ENCODE measurements around the gene CHAF1A.
A peak's percentile ranks its signal among the peaks of the same experiment; 100 is the strongest.

CHAF1A gene

DNA sequence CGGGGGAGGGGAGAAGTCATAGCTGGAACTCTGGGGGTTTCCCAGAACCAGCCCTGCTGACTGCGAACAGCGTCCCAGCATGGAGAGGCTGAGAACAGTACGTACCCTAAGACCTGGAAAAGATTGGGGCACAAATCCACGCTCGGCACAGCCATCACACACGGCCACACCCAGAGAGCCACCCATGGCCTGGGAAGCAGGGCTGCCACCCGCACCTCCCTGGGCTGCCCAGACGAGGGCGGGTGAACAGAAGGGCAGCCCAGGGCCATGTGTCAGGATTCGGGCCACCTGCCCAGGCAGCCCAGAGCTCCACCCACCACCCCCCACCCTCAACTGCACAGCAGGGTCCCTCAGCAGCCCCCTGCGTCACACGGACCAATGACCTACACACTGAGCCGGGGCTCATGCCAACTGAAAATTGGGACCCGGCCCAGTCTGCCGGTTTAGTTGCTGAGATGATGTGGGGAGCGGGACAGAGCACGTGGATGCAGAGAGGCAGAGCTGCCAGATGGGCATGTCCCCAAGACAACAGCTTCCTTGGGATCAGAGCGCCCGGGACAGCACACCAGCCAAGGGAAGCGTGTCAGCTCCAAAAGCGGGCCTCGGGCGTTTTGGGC is 46.7 kb downstream of the CHAF1A start:
- Histone ChIP-seq H3K4me1 (ENCODE audit: insufficient read depth, low read length) (peaks cover 3% of the 10 kb centered on the region), H3K36me3 (ENCODE audit: insufficient read depth, low read length) (peaks cover 77% of the 10 kb centered on the region), H3K4me3 (ENCODE audit: low read depth in 1 of 2, low read length in 2 of 2) (no peak overlapping the region), H3K27ac (ENCODE audit: low read depth, low read length) (peak overlapping the region; percentile 1), H3K9ac (ENCODE audit: low read length) (no peak overlapping the region), H3K9me3 (ENCODE audit: low read length) (no peaks in the 10 kb centered on the region), H3K27me3 (ENCODE audit: control insufficient read depth in 1 of 2, insufficient read depth in 2 of 2, low read length in 2 of 2) (no peaks in the 10 kb centered on the region)

DNA sequence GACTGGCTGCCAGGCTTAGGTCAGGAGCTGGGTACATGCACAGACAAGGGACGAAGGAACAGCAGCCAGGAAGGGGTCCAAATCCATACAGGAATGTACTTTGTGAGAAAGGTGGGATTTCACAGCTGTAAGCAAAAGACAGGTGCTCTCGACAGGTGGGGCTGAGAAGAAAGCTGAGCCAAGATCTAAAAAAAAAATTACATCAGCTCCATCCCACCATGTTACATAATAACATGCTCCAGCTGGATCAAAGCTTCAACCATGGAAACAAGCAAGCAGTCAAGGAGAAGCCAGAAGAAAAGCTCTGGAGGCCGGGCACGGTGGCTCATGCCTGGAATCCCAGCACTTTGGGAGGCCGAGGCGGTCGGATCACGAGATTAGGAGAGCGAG is 47.2 kb downstream of the CHAF1A start:
- Histone ChIP-seq H3K27me3 (ENCODE audit: control insufficient read depth in 1 of 2, insufficient read depth in 2 of 2, low read length in 2 of 2) (no peaks in the 10 kb centered on the region), H3K36me3 (ENCODE audit: insufficient read depth, low read length) (peaks cover 77% of the 10 kb centered on the region), H3K9me3 (ENCODE audit: low read length) (no peaks in the 10 kb centered on the region), H3K4me3 (ENCODE audit: low read depth in 1 of 2, low read length in 2 of 2) (no peak overlapping the region), H3K27ac (ENCODE audit: low read depth, low read length) (no peak overlapping the region), H3K9ac (ENCODE audit: low read length) (no peak overlapping the region), H3K4me1 (ENCODE audit: insufficient read depth, low read length) (peaks cover 8% of the 10 kb centered on the region)

DNA sequence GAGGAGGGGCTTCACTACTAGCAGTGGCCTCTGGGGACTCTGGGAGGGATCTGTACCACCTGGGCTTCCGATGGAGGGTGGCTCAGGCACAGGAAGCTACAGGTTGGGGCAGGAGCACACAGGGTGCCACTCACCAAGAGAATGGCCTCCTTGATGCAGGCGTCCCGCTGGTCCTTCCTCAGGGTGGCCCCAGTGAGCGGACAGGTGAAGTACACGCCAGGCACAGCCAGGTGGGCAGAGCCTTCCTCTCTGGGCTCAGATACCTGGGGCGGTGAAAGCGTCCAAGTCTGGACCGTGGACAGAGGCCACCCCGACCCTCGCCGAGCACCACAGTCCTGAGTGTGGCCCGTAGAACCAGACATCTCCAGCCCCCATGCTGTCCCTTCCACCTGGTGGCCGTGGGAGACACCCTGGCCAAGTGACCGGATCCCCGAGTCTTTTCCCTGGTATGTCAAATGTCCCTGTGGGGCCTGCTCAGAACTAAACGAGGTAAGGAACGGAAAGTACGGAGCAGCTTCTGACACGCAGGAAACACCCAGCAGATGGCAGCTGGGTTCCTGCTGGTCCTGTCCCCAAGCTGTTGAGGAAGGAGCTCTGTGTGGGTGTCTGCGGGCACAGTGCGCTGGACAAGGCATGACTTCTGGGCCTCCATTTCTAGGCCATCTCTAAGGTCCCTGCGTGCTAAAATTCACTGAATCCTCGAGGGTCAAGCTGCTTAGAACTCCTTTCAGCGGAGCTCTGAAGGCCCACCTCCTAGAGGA is 50.0 kb downstream of the CHAF1A start:
- peaks cover 55% of the 10 kb centered on the region for H3K36me3 ChIP-seq (ENCODE audit: insufficient read depth, low read length)
- no peaks in the 10 kb centered on the region for H3K9me3 ChIP-seq (ENCODE audit: low read length)
- no peak overlapping the region for H3K27ac ChIP-seq (ENCODE audit: low read depth, low read length)
- no peak overlapping the region for H3K4me3 ChIP-seq (ENCODE audit: low read depth in 1 of 2, low read length in 2 of 2)
- no peaks in the 10 kb centered on the region for H3K27me3 ChIP-seq (ENCODE audit: control insufficient read depth in 1 of 2, insufficient read depth in 2 of 2, low read length in 2 of 2)
- H3K4me1 ChIP-seq (ENCODE audit: insufficient read depth, low read length): peaks cover 31% of the 10 kb centered on the region
- H3K9ac ChIP-seq (ENCODE audit: low read length): no peak overlapping the region

DNA sequence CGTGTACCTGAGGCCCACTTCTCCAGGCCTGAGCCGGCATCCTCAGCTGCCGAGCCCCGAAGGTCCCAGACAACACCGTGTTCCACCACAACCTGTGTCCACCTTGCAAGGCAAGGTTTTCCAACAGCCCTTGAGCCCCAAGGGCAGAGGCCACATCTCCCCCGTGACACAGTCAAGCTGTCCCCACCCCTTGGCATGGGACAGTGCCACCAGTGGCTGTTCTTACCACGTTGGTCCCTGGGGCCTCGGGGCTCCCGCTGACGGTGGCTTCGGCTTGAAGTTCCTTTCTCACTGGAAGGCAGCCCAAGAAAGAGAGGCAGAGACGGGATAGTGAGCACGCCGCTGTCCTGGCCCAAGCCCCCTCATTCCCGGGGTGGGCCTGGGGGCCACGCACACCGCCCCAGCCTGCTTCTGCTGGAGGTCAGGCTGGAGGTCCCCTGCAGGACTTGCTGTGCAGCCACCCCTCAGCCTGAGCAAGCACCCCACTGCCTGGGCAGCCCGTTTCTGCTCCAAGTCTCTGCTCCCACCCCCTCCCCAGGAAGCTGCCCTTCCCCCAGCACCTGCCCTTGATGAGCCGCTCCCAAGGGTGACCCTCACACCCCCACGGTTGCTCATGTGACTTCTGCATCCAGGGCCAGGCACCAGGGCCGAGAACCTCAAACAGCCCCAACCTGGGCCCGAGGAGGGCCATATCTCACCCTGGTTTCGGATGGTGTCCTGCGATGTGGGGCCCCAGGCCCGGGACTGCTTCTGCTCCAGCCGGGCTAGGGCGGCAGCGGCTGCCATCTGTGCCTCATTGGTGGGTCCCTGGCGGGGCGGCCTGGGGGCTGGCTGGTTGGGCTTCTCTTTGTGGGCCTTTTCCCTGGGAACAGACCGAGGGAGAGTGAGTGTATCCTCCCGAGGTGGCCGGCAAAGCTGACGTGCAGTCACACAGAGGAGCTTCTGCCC is 51.1 kb downstream of the CHAF1A start:
- peaks cover 44% of the 10 kb centered on the region for H3K36me3 ChIP-seq (ENCODE audit: insufficient read depth, low read length)
- H3K27ac ChIP-seq (ENCODE audit: low read depth, low read length): no peak overlapping the region
- H3K4me3 ChIP-seq (ENCODE audit: low read depth in 1 of 2, low read length in 2 of 2): no peak overlapping the region

DNA sequence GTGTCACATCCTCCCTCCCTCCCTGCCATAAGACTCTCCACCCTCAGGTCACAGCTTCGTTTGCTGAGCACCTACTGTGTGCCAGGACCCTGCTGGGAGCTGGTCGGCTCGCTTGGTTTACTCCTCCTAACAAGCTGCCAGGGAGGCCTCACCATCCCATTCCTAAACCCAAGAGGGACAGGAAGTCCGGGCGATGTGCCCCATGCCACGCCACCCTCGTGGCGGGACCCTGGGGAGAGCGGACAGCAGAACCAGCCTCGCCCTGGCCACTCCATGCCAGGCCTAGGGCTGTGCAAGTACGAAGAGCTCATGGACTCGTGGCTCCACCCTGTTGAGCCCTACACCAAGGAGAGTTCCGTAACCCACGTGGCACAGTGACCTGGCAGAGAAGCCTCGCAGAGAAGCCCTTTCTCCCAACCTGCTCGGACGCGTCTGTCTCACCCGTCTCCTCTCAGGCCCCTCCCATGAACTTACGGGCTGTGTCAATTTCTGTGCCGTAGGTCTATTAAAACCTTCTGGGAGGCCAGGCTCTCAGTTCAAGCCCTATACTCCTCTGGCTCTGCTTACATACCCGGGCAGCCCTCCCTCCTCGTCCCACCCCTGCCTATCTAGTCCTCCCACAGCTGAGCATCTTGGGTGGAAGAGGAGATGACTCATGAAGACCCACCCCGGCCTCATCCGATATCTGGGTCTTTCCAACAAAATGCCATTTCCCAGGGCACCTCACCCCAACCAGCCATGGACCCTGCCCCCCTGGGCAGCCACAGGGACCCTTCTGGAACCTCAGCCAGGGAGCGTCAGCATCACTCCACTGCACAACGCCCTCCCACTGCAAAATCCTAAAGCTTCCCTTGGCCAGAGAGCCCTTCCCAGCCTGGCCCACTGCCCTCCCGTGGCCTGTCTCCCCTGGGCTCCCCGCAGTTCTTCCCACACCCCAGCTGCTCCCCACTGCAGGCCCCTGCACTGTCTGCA is 52.6 kb downstream of the CHAF1A start:
- H3K36me3 ChIP-seq (ENCODE audit: insufficient read depth, low read length): peaks cover 32% of the 10 kb centered on the region
- H3K27ac ChIP-seq (ENCODE audit: low read depth, low read length): peak overlapping the region; percentile 73
- H3K4me1 ChIP-seq (ENCODE audit: insufficient read depth, low read length): peaks cover 28% of the 10 kb centered on the region
- peak overlapping the region in 1 of 2 donors; percentile 75 for H3K4me3 ChIP-seq (ENCODE audit: low read depth in 1 of 2, low read length in 2 of 2)
- no peak overlapping the region for H3K9ac ChIP-seq (ENCODE audit: low read length)
- no peaks in the 10 kb centered on the region for H3K27me3 ChIP-seq (ENCODE audit: control insufficient read depth in 1 of 2, insufficient read depth in 2 of 2, low read length in 2 of 2)
- H3K9me3 ChIP-seq (ENCODE audit: low read length): no peaks in the 10 kb centered on the region

More for the DNA sequence above, 51.1 kb downstream of the CHAF1A start:
- no peaks in the 10 kb centered on the region for H3K27me3 ChIP-seq (ENCODE audit: control insufficient read depth in 1 of 2, insufficient read depth in 2 of 2, low read length in 2 of 2)
- peaks cover 31% of the 10 kb centered on the region for H3K4me1 ChIP-seq (ENCODE audit: insufficient read depth, low read length)
- H3K9me3 ChIP-seq (ENCODE audit: low read length): no peaks in the 10 kb centered on the region
- no peak overlapping the region for H3K9ac ChIP-seq (ENCODE audit: low read length)

DNA sequence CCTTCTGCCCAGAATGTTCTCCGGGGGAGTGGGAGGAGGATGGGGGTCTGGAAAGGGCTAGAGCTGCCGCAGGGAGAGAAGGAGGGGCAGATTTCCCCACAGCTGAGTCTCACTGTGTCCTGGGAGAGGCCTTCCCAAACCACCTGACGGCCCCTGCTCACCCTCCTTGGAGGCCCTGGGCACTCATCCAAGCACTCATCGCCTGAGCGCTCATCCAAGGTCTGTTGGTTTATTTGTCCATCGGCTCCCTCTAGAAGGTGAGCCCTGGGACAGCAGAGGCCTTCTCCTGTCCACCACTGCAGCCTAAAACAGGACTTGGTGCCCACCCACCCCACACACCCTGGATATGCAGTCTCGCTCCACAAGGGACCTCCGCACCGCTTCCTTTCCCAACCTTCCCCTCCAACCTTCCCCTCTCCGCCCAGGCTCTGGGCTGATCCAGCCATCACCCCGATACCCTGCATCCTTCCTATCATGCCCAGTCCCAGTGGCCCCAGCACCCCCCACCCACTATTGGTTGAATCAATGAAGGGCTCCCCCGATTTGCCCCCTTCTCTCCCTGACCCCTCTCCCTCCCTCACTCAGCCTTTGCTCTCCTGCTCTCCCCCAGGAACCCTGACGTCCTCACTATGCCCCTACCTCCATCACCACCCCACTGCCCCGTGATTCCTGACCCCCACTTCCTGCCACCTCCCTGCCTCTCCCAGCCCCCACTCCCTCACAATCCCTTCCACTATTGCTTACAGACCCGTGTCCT is 53.5 kb downstream of the CHAF1A start:
- Histone ChIP-seq H3K9me3 (ENCODE audit: low read length) (no peaks in the 10 kb centered on the region), H3K9ac (ENCODE audit: low read length) (peak overlapping the region; percentile 61), H3K27me3 (ENCODE audit: control insufficient read depth in 1 of 2, insufficient read depth in 2 of 2, low read length in 2 of 2) (no peaks in the 10 kb centered on the region), H3K27ac (ENCODE audit: low read depth, low read length) (peak overlapping the region; percentile 73), H3K36me3 (ENCODE audit: insufficient read depth, low read length) (peaks cover 29% of the 10 kb centered on the region), H3K4me3 (ENCODE audit: low read depth in 1 of 2, low read length in 2 of 2) (peak overlapping the region in 1 of 2 donors; percentile 75), H3K4me1 (ENCODE audit: insufficient read depth, low read length) (peaks cover 28% of the 10 kb centered on the region)

DNA sequence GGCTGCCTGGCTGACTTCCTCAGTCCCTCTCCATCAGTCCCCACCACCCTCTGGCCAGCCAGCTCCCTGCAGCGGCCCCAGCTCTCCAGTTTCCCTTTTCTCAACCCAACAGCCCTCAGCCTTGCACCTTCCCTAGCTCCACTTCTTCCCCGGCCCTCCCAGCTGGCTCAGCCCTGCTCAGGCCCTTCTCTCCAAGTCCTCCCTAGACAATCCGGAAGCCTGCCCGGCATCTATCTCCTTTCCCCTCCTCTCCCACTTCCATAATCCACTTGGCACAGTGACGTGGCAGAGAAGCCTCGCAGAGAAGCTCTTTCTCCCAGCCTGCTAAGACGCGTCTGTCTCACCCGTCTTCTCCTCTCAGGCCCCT is 54.0 kb downstream of the CHAF1A start:
- peak overlapping the region; percentile 61 for H3K9ac ChIP-seq (ENCODE audit: low read length)
- peak overlapping the region; percentile 73 for H3K27ac ChIP-seq (ENCODE audit: low read depth, low read length)
- H3K4me1 ChIP-seq (ENCODE audit: insufficient read depth, low read length): peaks cover 28% of the 10 kb centered on the region
- H3K4me3 ChIP-seq (ENCODE audit: low read depth in 1 of 2, low read length in 2 of 2): peak overlapping the region; percentile 40 to 75
- peaks cover 23% of the 10 kb centered on the region for H3K36me3 ChIP-seq (ENCODE audit: insufficient read depth, low read length)
- no peaks in the 10 kb centered on the region for H3K9me3 ChIP-seq (ENCODE audit: low read length)
- H3K27me3 ChIP-seq (ENCODE audit: control insufficient read depth in 1 of 2, insufficient read depth in 2 of 2, low read length in 2 of 2): no peaks in the 10 kb centered on the region

DNA sequence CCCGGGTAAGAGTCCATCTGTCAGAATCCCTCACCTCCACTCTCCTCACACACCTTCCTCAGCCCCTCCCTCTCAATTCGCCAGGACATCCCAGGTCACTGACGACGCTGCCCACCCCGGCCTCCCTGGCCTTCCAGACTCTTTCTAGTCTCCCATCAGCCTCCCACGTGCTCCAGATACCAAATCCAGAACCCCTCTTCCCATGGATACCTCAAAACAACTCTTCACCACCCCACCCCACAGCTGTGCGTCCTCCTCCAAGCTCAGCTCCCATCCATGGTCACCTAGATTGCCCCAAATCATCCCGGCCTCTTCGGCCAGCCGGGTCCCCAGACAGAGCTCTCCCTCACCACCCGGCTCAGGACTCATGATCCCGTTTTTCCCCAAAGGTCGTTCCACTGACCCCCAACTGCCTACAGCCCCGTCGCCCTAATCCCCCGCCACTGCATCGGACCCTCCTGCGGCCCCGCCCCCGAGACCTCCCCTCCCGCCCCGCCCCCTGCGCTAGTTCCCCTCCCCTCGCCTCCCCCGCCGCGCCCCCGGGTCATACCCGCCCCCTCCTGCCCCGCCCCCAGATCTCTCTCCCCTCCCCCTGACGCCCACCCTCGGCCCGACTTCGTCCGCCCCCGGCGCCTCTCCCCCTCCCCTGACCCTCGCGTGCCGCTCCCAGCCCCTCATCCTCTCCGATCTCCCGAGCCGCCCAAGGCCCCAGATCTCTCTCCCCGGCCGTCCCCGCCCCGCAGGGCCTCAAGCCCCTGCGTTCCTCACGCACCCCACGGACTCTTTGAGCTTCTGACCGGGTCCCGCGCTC is 54.6 kb downstream of the CHAF1A start:
- peak overlapping the region; percentile 73 for H3K27ac ChIP-seq (ENCODE audit: low read depth, low read length)
- peak overlapping the region; percentile 61 for H3K9ac ChIP-seq (ENCODE audit: low read length)
- peaks cover 18% of the 10 kb centered on the region for H3K36me3 ChIP-seq (ENCODE audit: insufficient read depth, low read length)
- peak overlapping the region; percentile 61 to 75 for H3K4me3 ChIP-seq (ENCODE audit: low read depth in 1 of 2, low read length in 2 of 2)
- H3K27me3 ChIP-seq (ENCODE audit: control insufficient read depth in 1 of 2, insufficient read depth in 2 of 2, low read length in 2 of 2): no peaks in the 10 kb centered on the region
- H3K9me3 ChIP-seq (ENCODE audit: low read length): no peaks in the 10 kb centered on the region
- H3K4me1 ChIP-seq (ENCODE audit: insufficient read depth, low read length): peaks cover 28% of the 10 kb centered on the region

DNA sequence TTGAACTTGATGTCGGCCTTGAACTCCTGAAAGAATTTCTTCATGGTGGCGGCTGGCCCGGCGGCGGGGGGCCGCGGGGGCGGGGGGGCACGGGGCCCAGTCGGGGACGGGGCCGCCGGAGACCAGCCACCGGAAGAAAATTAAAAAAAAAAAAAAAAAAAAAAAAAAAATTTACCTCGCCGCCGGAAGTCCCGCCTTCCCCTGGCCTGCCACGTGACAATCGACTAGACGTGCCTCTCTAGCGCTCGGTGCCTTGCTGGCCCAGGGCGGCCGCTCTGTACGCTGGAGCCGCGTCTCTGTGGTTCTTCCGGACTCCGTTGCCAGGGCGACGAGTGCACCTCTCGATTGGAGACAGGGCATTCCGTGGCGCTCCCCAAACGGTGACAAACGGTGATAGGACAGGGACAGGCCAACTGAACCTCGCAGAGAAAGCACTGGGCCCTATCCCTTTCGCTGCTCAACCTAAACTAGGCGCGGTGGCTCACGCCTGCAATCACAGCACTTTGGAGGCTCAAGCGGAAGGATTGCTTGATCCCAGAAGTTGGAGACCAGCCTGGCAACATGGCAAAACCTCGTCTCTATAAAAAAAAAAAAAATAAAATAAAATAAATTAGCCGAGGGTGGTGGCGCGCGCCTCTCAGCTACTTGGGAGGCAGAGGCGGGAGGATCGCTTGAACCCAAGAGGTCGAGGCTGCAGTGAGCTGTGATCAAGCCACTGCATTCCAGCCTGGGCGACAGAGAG is 55.4 kb downstream of the CHAF1A start, which contains the start of gene UBXN6:
Gene UBXN6 (minus strand): TSS at position 141 of the 742 bp plus-strand sequence. CDS start 97 bp downstream, at position 44.
- Histone ChIP-seq H3K27ac (ENCODE audit: low read depth, low read length) (peak within 1 kb of the TSS; percentile 73), H3K4me3 (ENCODE audit: low read depth in 1 of 2, low read length in 2 of 2) (peak within 1 kb of the TSS; percentile 61 to 75), H3K9ac (ENCODE audit: low read length) (peak within 1 kb of the TSS; percentile 61), H3K4me1 (ENCODE audit: insufficient read depth, low read length) (peaks cover 28% of the 10 kb centered on the region), H3K36me3 (ENCODE audit: insufficient read depth, low read length) (peaks cover 11% of the 10 kb centered on the region), H3K9me3 (ENCODE audit: low read length) (no peaks in the 10 kb centered on the region), H3K27me3 (ENCODE audit: control insufficient read depth in 1 of 2, insufficient read depth in 2 of 2, low read length in 2 of 2) (no peaks in the 10 kb centered on the region)

Data from muscle layer of colon (tissue), 2 donors.